Measurements from ENCODE around the gene WWC2. TPM values are rescaled to one million over a fixed set of nuclear protein-coding genes. Genes with fewer than 3 reads are reported as not detected.

WWC2 gene
- total RNA-seq, 4 donors from 2014 or later: 6.6 to 79.7 (median 9.4) TPM

- H3K27me3 ChIP-seq: no peaks in the 10 kb centered on the region
- no peak overlapping the region for H3K4me3 ChIP-seq
- in situ Hi-C loops (cut with MboI; ENCODE audit: low pct_ligation_motif_present in 1 of 4, low pct_unique_long_range_greater_than_20kb in 1 of 4, low sequenced_read_pairs in 3 of 4): no loop called here
- H3K4me1 ChIP-seq: peaks cover 0 to 22% (median 4%) of the 10 kb centered on the region in 4 donors
- H3K9me3 ChIP-seq: no peaks in the 10 kb centered on the region
- no peak overlapping the region for H3K27ac ChIP-seq
- TF ChIP-seq POLR2AphosphoS5 (IDR thresholded peaks at IDR 0.05) (no peak), POLR2A (IDR thresholded peaks at IDR 0.05) (no peak), EP300 (IDR thresholded peaks at IDR 0.05; ENCODE audit: low read depth) (no peak), CTCF (IDR thresholded peaks at IDR 0.05) (no peak)
- no peak for DNase-seq
- no peaks in the 10 kb centered on the region for H3K36me3 ChIP-seq
- intact Hi-C loops (cut with DNase I; ENCODE audit: low total_unique reads): loop anchor here (10.0 kb wide), 1 partner anchor 46 kb away; no protein-coding TSS in a partner anchor
Observed at GRCh38 chr4:183170894-183171293, 71.8 kb downstream of the WWC2 start.

GRCh38 chr4:183171484-183172267 lies 72.6 kb downstream of the WWC2 start:
- Histone ChIP-seq H3K4me3 (no peak overlapping the region), H3K27ac (no peak overlapping the region), H3K9me3 (no peaks in the 10 kb centered on the region), H3K27me3 (no peaks in the 10 kb centered on the region), H3K36me3 (no peaks in the 10 kb centered on the region), H3K4me1 (peaks cover 0 to 21% (median 4%) of the 10 kb centered on the region in 4 donors)
- intact Hi-C loops (cut with DNase I; ENCODE audit: low total_unique reads) (loop anchor here (10.0 kb wide), 1 partner anchor 47 kb away; no protein-coding TSS in a partner anchor), in situ Hi-C loops (cut with MboI; ENCODE audit: low pct_ligation_motif_present in 1 of 4, low pct_unique_long_range_greater_than_20kb in 1 of 4, low sequenced_read_pairs in 3 of 4) (no loop called here)
- TF ChIP-seq POLR2AphosphoS5 (IDR thresholded peaks at IDR 0.05): no peak
- TF ChIP-seq CTCF (IDR thresholded peaks at IDR 0.05): no peak
- TF ChIP-seq POLR2A (IDR thresholded peaks at IDR 0.05): no peak
- no peak for TF ChIP-seq EP300 (IDR thresholded peaks at IDR 0.05; ENCODE audit: low read depth)
- DNase-seq: no peak
- WGBS, 2 donors (ENCODE audit: low coverage in 1 of 2): 33 to 39% methylated on average over 4 of the region's 4 CpGs

GRCh38 chr4:183172881-183173280 lies 73.8 kb downstream of the WWC2 start:
- intact Hi-C loops (cut with DNase I; ENCODE audit: low total_unique reads) (loop anchor here (10.0 kb wide), 1 partner anchor 48 kb away; no protein-coding TSS in a partner anchor), in situ Hi-C loops (cut with MboI; ENCODE audit: low pct_ligation_motif_present in 1 of 4, low pct_unique_long_range_greater_than_20kb in 1 of 4, low sequenced_read_pairs in 3 of 4) (no loop called here)
- Histone ChIP-seq H3K36me3 (no peaks in the 10 kb centered on the region), H3K9me3 (no peaks in the 10 kb centered on the region), H3K27ac (no peak overlapping the region), H3K4me1 (peaks cover 0 to 21% (median 4%) of the 10 kb centered on the region in 4 donors), H3K27me3 (no peaks in the 10 kb centered on the region), H3K4me3 (no peak overlapping the region)
- TF ChIP-seq EP300 (IDR thresholded peaks at IDR 0.05; ENCODE audit: low read depth) (no peak), POLR2A (IDR thresholded peaks at IDR 0.05) (no peak), POLR2AphosphoS5 (IDR thresholded peaks at IDR 0.05) (no peak), CTCF (IDR thresholded peaks at IDR 0.05) (no peak)
- 80 to 84% methylated on average over 1 of the region's 1 CpG for WGBS, 2 donors (ENCODE audit: low coverage in 1 of 2)
- DNase-seq: no peak

DNA sequence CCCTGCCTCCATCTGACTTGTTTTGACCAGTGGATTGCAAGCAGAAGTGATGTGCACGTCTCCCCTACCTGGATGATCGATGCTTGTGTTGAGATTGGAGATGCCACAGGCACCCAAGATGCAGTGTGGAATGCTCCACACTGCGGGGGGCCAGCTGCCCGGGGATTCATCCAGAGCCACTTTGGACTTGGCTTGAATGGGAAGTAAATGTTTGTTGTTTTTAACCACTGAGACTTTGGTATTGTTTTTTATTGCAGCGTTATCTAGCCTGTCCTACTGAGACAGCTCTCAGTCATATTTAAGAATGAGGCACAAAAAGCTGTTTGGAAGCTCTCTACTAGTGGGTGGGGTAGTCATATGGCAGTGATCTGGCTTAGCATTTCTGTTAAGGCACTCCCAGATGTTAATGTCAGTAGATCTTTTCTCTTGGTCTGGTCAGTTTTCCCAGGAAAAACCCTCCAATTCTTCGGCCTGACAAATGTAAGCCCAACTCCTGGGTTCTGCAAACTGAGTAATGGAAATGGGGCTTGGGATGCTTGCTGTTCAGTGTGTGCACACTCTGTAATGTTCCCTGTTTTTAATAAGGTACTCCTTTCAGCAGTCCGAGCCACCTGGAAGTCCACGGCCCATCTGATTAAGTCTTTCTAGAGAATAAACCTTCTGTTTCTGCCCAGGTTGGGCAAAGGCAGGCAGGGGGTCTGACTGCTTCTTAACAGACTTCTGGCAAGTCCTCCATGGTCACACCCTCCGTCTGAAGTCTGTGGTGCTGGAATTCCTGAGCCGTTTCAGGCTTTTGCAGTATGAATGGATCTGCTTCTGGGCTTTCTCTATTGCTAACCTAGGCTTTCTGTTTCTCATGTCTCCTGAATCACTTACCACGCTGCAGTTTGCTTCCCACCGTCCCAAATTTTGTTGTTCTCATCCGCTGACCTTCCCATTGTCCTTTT lies 74.8 kb downstream of the WWC2 start:
- no peak overlapping the region for H3K27ac ChIP-seq

More for the DNA sequence above, 74.8 kb downstream of the WWC2 start:
- no peak for DNase-seq
- no peaks in the 10 kb centered on the region for H3K9me3 ChIP-seq
- no peaks in the 10 kb centered on the region for H3K27me3 ChIP-seq
- no peaks in the 10 kb centered on the region for H3K36me3 ChIP-seq
- TF ChIP-seq POLR2AphosphoS5 (IDR thresholded peaks at IDR 0.05): no peak
- TF ChIP-seq POLR2A (IDR thresholded peaks at IDR 0.05): no peak
- intact Hi-C loops (cut with DNase I; ENCODE audit: low total_unique reads) (loop anchor here (10.0 kb wide), 1 partner anchor 49 kb away; no protein-coding TSS in a partner anchor), in situ Hi-C loops (cut with MboI; ENCODE audit: low pct_ligation_motif_present in 1 of 4, low pct_unique_long_range_greater_than_20kb in 1 of 4, low sequenced_read_pairs in 3 of 4) (no loop called here)
- WGBS, 2 donors (ENCODE audit: low coverage in 1 of 2): 71 to 74% methylated on average over 11 to 13 of the region's 13 CpGs
- H3K4me3 ChIP-seq: no peak overlapping the region
- H3K4me1 ChIP-seq: peaks cover 0 to 21% (median 4%) of the 10 kb centered on the region in 4 donors
